HepG2 (cell line): ENCODE measurements around the gene CDH22. TPM values are rescaled to one million over a fixed set of nuclear protein-coding genes. Genes with fewer than 3 reads are reported as not detected.
A peak's percentile ranks its signal among the peaks of the same experiment; 100 is the strongest.

Experiments
- AGO1 ChIP-seq: fragments of 200-400 bp; formaldehyde crosslinking; IDR thresholded peaks from 2 replicates; pipeline ENCODE4 v1.6.1; 2017; ENCODE audit warnings: mild to moderate bottlenecking, low read depth, low read length, moderate library complexity; ENCODE audit not compliant: poor library complexity, severe bottlenecking
- AKAP8 ChIP-seq: sonication (generic); formaldehyde crosslinking; IDR thresholded peaks from 2 replicates; pipeline ENCODE4 v1.5.1; 2020; ENCODE audit warnings: mild to moderate bottlenecking, missing genetic modification reagents
- ARID2 ChIP-seq: sonication (generic); formaldehyde crosslinking; IDR thresholded peaks from 2 replicates; pipeline ENCODE4 v1.8.1; 2022; ENCODE audit warnings: mild to moderate bottlenecking, missing genetic modification reagents, borderline replicate concordance
- ATF1 ChIP-seq: IDR thresholded peaks from 2 replicates; pipeline ENCODE4 v1.6.1; 2016; ENCODE audit warnings: mild to moderate bottlenecking, control low read depth
- ATF7-NPFF ChIP-seq: sonication (generic); formaldehyde crosslinking; IDR thresholded peaks from 2 replicates; pipeline ENCODE4 v1.8.1; 2023; ENCODE audit warnings: mild to moderate bottlenecking, low read depth, missing genetic modification reagents, moderate library complexity
- FOXC1 ChIP-seq: sonication (generic); formaldehyde crosslinking; IDR thresholded peaks from 2 replicates; pipeline ENCODE4 v1.8.0; 2022; ENCODE audit warnings: mild to moderate bottlenecking, missing genetic modification reagents, borderline replicate concordance
- HDAC2 ChIP-seq: sonication (generic); formaldehyde crosslinking; IDR thresholded peaks from 2 replicates; pipeline ENCODE4 v1.4.0; 2020; ENCODE audit warnings: missing genetic modification reagents
- IKZF4 ChIP-seq: sonication (generic); formaldehyde crosslinking; IDR thresholded peaks from 2 replicates; pipeline ENCODE4 v1.5.1; 2020; ENCODE audit warnings: borderline replicate concordance, mild to moderate bottlenecking, low read depth, missing genetic modification reagents; ENCODE audit errors: not compliant biosample characterization
- IRX3 ChIP-seq: sonication (generic); formaldehyde crosslinking; IDR thresholded peaks from 2 replicates; pipeline ENCODE4 v1.8.1; 2023; ENCODE audit warnings: mild to moderate bottlenecking, low read depth, missing genetic modification reagents, borderline replicate concordance
- KDM6A ChIP-seq: IDR thresholded peaks from 2 replicates; pipeline ENCODE4 v1.6.1; 2016; ENCODE audit warnings: low read depth
- KMT2B ChIP-seq: IDR thresholded peaks from 2 replicates; pipeline ENCODE4 v1.6.1; 2016; ENCODE audit warnings: missing genetic modification reagents, missing compliant biosample characterization
- MAFG ChIP-seq: sonication (generic); formaldehyde crosslinking; IDR thresholded peaks from 2 replicates; pipeline ENCODE4 v1.5.1; 2020; ENCODE audit warnings: mild to moderate bottlenecking, missing genetic modification reagents
- NFE2 ChIP-seq: sonication (generic); formaldehyde crosslinking; IDR thresholded peaks from 2 replicates; pipeline ENCODE4 v1.4.0; 2020; ENCODE audit warnings: missing genetic modification reagents
- NFRKB ChIP-seq: fragments of 450-650 bp; IDR thresholded peaks from 2 replicates; pipeline ENCODE4 v1.6.1; 2017
- PAWR ChIP-seq: sonication (generic); formaldehyde crosslinking; IDR thresholded peaks from 2 replicates; pipeline ENCODE4 v1.4.0; 2020; ENCODE audit warnings: missing genetic modification reagents, mild to moderate bottlenecking, borderline replicate concordance
- RNF2 ChIP-seq: fragments of 450-650 bp; conservative IDR thresholded peaks from 2 replicates; pipeline ENCODE4 v1.6.1; 2016; ENCODE audit warnings: low read depth
- SMAD3 ChIP-seq: sonication (generic); formaldehyde crosslinking; IDR thresholded peaks from 2 replicates; pipeline ENCODE4 v1.4.0; 2020; ENCODE audit warnings: missing genetic modification reagents
- YY1 ChIP-seq: IDR thresholded peaks from 2 replicates; pipeline ENCODE4 v1.6.1; 2011; ENCODE audit warnings: low read length, low read depth, moderate library complexity, mild to moderate bottlenecking; ENCODE audit not compliant: insufficient read depth, insufficient replicate concordance
- ZFP36L1 ChIP-seq: sonication (generic); formaldehyde crosslinking; IDR thresholded peaks from 2 replicates; pipeline ENCODE4 v1.8.0; 2022; ENCODE audit warnings: mild to moderate bottlenecking, missing genetic modification reagents, moderate library complexity
- ZFX ChIP-seq: sonication (generic); formaldehyde crosslinking; IDR thresholded peaks from 2 replicates; pipeline ENCODE4 v1.4.0; 2020; ENCODE audit warnings: mild to moderate bottlenecking, low read depth, missing genetic modification reagents, moderate library complexity
- ZNF234 ChIP-seq: sonication (generic); formaldehyde crosslinking; conservative IDR thresholded peaks from 2 replicates; pipeline ENCODE4 v1.5.1; 2020; ENCODE audit warnings: mild to moderate bottlenecking, missing genetic modification reagents
- ZNF264 ChIP-seq: sonication (generic); formaldehyde crosslinking; IDR thresholded peaks from 2 replicates; pipeline ENCODE4 v1.4.0; 2020; ENCODE audit warnings: missing genetic modification reagents
- ZNF484 ChIP-seq: sonication (generic); formaldehyde crosslinking; IDR thresholded peaks from 2 replicates; pipeline ENCODE4 v1.5.1; 2020; ENCODE audit warnings: mild to moderate bottlenecking, low read depth, missing genetic modification reagents, borderline replicate concordance
- ZNF7 ChIP-seq: IDR thresholded peaks from 2 replicates; pipeline ENCODE4 v1.6.1; 2016; ENCODE audit warnings: missing biosample characterization, missing genetic modification reagents
- ZNF777 ChIP-seq: sonication (generic); formaldehyde crosslinking; IDR thresholded peaks from 2 replicates; pipeline ENCODE4 v1.4.0; 2020; ENCODE audit warnings: missing genetic modification reagents
- polyA plus RNA-seq, 8 experiments: library from polyadenylated mRNA; depleted of rRNA in 3 of 8; stranded (reverse) in 7 of 8; unstranded in 1 of 8; fragments of >200 nt; fragmentation: Illumina TruSeq in 4 of 8; extraction: Trizol in 4 of 8; gene quantifications; 2 replicates each; pipeline versions ENCODE4 v1.2.1 to v1.2.3, GENCODE V29; 2011 to 2016; ENCODE audit warnings: low read depth in 4 of 8, missing spikeins in 1 of 8, mixed read lengths in 1 of 8; ENCODE audit not compliant: insufficient read depth in 1 of 8
- total RNA-seq, 5 experiments: library from RNA; depleted of rRNA; stranded (reverse); fragments of >200 nt; fragmentation: Illumina TruSeq; extraction: Trizol; gene quantifications; 2 replicates each; pipeline ENCODE4 v1.2.3, GENCODE V29; 2016; ENCODE audit warnings: low read depth in 1 of 5
- TF ChIP-seq, protein P1 (sequence below): sonication (generic); formaldehyde crosslinking; IDR thresholded peaks from 2 replicates; pipeline ENCODE4 v1.4.0; 2020; ENCODE audit warnings: mild to moderate bottlenecking, missing genetic modification reagents
- TF ChIP-seq, protein P2 (sequence below): IDR thresholded peaks from 2 replicates; pipeline ENCODE4 v1.6.1; 2018; ENCODE audit warnings: missing genetic modification reagents
- TF ChIP-seq, protein P3 (sequence below): sonication (generic); formaldehyde crosslinking; IDR thresholded peaks from 2 replicates; pipeline ENCODE4 v1.5.0; 2020; ENCODE audit warnings: missing genetic modification reagents
- TF ChIP-seq, protein P4 (sequence below): sonication (generic); formaldehyde crosslinking; conservative IDR thresholded peaks from 2 replicates; pipeline ENCODE4 v1.8.0; 2022; ENCODE audit warnings: low read depth, missing genetic modification reagents

Gene CDH22
- total and polyA plus RNA-seq, 2 of the 13 experiments (the other 11 are each of a cell fraction or from before 2014, with no cell fraction given): not detected

DNA sequence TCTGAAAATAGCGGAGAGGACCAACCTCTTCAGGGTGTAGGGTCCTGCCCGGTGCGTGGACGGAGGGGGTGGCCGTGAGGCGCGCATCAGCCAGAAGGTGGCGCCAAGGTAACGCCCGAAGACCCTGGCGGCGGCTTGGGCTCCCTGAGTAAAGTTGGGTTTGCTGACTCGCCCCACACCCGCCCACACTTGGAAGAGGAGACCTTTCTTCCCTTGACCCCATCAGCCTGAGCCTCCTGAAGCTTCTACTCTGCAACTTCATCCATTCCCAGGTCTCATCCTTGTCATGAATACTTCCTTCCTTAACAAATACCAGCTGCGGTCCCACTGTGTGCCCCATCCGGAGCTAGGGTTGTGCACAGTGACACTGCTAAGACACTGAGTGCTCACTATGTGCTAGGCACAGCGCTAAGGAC, 175.6 kb downstream of the CDH22 start (continued):
- no peak for TF ChIP-seq ZFX (CRISPR knock-in tag)
- no peak for TF ChIP-seq AKAP8 (CRISPR knock-in tag)
- TF ChIP-seq PAWR (CRISPR knock-in tag): no peak
- TF ChIP-seq YY1: peak; percentile 31
- no peak for TF ChIP-seq KDM6A (CRISPR knock-in tag)
- no peak for TF ChIP-seq SMAD3 (CRISPR knock-in tag)
- peak; percentile 55; the same call in 1 of the 2 replicates for TF ChIP-seq ZNF7 (CRISPR knock-in tag)
- TF ChIP-seq IRX3: no peak
- TF ChIP-seq ZNF264: no peak
- TF ChIP-seq ZNF484 (CRISPR knock-in tag): no peak
- TF ChIP-seq, protein P1, sequence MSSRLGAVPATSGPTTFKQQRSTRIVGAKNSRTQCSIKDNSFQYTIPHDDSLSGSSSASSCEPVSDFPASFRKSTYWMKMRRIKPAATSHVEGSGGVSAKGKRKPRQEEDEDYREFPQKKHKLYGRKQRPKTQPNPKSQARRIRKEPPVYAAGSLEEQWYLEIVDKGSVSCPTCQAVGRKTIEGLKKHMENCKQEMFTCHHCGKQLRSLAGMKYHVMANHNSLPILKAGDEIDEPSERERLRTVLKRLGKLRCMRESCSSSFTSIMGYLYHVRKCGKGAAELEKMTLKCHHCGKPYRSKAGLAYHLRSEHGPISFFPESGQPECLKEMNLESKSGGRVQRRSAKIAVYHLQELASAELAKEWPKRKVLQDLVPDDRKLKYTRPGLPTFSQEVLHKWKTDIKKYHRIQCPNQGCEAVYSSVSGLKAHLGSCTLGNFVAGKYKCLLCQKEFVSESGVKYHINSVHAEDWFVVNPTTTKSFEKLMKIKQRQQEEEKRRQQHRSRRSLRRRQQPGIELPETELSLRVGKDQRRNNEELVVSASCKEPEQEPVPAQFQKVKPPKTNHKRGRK (CRISPR knock-in tag): no peak
- no peak for TF ChIP-seq IKZF4 (CRISPR knock-in tag)
- peak; percentile 63; the same call in 1 of the 2 replicates for TF ChIP-seq FOXC1 (CRISPR knock-in tag)
- TF ChIP-seq ZNF234 (CRISPR knock-in tag): no peak
- TF ChIP-seq KMT2B: 0 out of 2 replicates have a peak, but pooled peaks have one; percentile 42
- TF ChIP-seq AGO1: no peak
- TF ChIP-seq NFE2 (CRISPR knock-in tag): no peak
- TF ChIP-seq HDAC2: no peak
- TF ChIP-seq, protein P2, sequence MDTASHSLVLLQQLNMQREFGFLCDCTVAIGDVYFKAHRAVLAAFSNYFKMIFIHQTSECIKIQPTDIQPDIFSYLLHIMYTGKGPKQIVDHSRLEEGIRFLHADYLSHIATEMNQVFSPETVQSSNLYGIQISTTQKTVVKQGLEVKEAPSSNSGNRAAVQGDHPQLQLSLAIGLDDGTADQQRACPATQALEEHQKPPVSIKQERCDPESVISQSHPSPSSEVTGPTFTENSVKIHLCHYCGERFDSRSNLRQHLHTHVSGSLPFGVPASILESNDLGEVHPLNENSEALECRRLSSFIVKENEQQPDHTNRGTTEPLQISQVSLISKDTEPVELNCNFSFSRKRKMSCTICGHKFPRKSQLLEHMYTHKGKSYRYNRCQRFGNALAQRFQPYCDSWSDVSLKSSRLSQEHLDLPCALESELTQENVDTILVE (CRISPR knock-in tag): no peak
- no peak for TF ChIP-seq ARID2 (CRISPR knock-in tag)
- TF ChIP-seq NFRKB: no peak
- TF ChIP-seq ATF7-NPFF: no peak
- no peak for TF ChIP-seq MAFG
- no peak for TF ChIP-seq RNF2
- TF ChIP-seq ZNF777: 0 out of 2 replicates have a peak, but pooled peaks have one; percentile 23
- TF ChIP-seq, protein P3, sequence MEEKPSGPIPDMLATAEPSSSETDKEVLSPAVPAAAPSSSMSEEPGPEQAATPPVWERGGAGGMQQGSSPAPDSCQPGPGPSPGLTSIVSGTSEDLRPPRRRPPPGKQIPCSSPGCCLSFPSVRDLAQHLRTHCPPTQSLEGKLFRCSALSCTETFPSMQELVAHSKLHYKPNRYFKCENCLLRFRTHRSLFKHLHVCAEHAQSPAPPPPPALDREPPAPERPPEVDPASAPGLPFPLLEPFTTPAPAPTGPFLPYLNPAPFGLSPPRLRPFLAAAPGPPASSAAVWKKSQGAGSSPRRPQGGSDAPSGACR: no peak
- TF ChIP-seq ATF1 (CRISPR knock-in tag): no peak
- TF ChIP-seq, protein P4, sequence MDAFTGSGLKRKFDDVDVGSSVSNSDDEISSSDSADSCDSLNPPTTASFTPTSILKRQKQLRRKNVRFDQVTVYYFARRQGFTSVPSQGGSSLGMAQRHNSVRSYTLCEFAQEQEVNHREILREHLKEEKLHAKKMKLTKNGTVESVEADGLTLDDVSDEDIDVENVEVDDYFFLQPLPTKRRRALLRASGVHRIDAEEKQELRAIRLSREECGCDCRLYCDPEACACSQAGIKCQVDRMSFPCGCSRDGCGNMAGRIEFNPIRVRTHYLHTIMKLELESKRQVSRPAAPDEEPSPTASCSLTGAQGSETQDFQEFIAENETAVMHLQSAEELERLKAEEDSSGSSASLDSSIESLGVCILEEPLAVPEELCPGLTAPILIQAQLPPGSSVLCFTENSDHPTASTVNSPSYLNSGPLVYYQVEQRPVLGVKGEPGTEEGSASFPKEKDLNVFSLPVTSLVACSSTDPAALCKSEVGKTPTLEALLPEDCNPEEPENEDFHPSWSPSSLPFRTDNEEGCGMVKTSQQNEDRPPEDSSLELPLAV: no peak
- no peak for TF ChIP-seq ZFP36L1 (CRISPR knock-in tag)
